Gastrocnemius medialis (tissue), 4 donors: ENCODE results near the gene SNORC.
"Not testable (repeated sequence)": the region's sequence is repeated elsewhere in the genome, so short reads cannot be mapped to it uniquely, and the experiment has no call there.

ENCODE experiments used
- CTCF ChIP-seq, 5 experiments: fragments of 450-650 bp in 3 of 5; fragments of 200-600 bp in 2 of 5; sonication (generic) in 2 of 5; IDR thresholded peaks in 4 of 5; conservative IDR thresholded peaks in 1 of 5; 1 replicate in 4 of 5; 2 replicates in 1 of 5; pipeline ENCODE4 v1.5.1; 2016 to 2019; ENCODE audit warnings: antibody characterized with exemption in 5 of 5, mild to moderate bottlenecking in 3 of 5, moderate library complexity in 3 of 5
- POLR2A ChIP-seq, 2 donors: fragments of 450-650 bp; IDR thresholded peaks; one replicate each; pipeline ENCODE4 v1.6.1; 2017; ENCODE audit warnings: antibody characterized with exemption in 2 of 2, mild to moderate bottlenecking in 2 of 2, moderate library complexity in 2 of 2

GRCh38 chr2:232852081-232852480 is 18.0 kb upstream of the SNORC start:
- TF ChIP-seq POLR2A (IDR thresholded peaks at IDR 0.05); CTCF (IDR thresholded peaks at IDR 0.05 in 4 of 5, conservative IDR thresholded peaks at IDR 0.05 in 1 of 5): not testable (repeated sequence)
